Measurements from ENCODE around the gene NR2F1-AS1. TPM values are rescaled to one million over a fixed set of nuclear protein-coding genes. Genes with fewer than 3 reads are reported as not detected.

NR2F1-AS1 gene
- total RNA-seq, 1 experiment from 2014 or later, result not detected

GRCh38 chr5:93600409-93601070 lies 19.5 kb upstream of the NR2F1-AS1 start:
- Mint-ChIP-seq H3K27me3 (ENCODE audit: insufficient read depth, unreplicated experiment) (no peaks in the 10 kb centered on the region), H3K4me1 (ENCODE audit: low read depth, unreplicated experiment) (no peaks in the 10 kb centered on the region), H3K36me3 (ENCODE audit: insufficient read depth, unreplicated experiment) (no peaks in the 10 kb centered on the region), H3K4me3 (ENCODE audit: unreplicated experiment) (no peak overlapping the region), H3K27ac (ENCODE audit: unreplicated experiment) (no peak overlapping the region), H3K9me3 (ENCODE audit: unreplicated experiment) (no peaks in the 10 kb centered on the region)
- BruUV-seq (replicated peaks), result no TSS peak
- H3K36me3 ChIP-seq (ENCODE audit: control insufficient read depth, insufficient read depth, low read length), result no peaks in the 10 kb centered on the region
- no peak for DNase-seq
- H3K4me1 ChIP-seq, result no peaks in the 10 kb centered on the region
- ChIA-PET POLR2A (no interaction called here), CTCF (interaction anchor here (0.9 kb wide), 1 partner anchor 201 kb away, joined by 3 read pairs; no protein-coding TSS in a partner anchor)
- no peak for TF ChIP-seq CTCF (IDR thresholded peaks at IDR 0.05; ENCODE audit: insufficient read depth in 1 of 2, low read depth in 1 of 2, low read length in 1 of 2, severe bottlenecking in 1 of 2, unreplicated experiment in 1 of 2)
- no peaks in the 10 kb centered on the region for H3K27me3 ChIP-seq (replicated peaks; ENCODE audit: control insufficient read depth, insufficient read depth, low read length)
- H3K9me3 ChIP-seq, result no peaks in the 10 kb centered on the region
- intact Hi-C loops (cut with micrococcal nuclease; ENCODE audit: unreplicated experiment), result no loop called here
- H3K4me3 ChIP-seq (ENCODE audit: low read depth, low read length), result no peak overlapping the region

GRCh38 chr5:93599399-93600120 lies 18.5 kb upstream of the NR2F1-AS1 start:
- BruUV-seq (replicated peaks), result no TSS peak
- ChIA-PET CTCF (no interaction called here), POLR2A (no interaction called here)
- H3K4me1 Mint-ChIP-seq (ENCODE audit: low read depth, unreplicated experiment), result no peaks in the 10 kb centered on the region
- H3K36me3 Mint-ChIP-seq (ENCODE audit: insufficient read depth, unreplicated experiment), result no peaks in the 10 kb centered on the region
- no peak overlapping the region for H3K4me3 Mint-ChIP-seq (ENCODE audit: unreplicated experiment)
- no peaks in the 10 kb centered on the region for H3K27me3 ChIP-seq (replicated peaks; ENCODE audit: control insufficient read depth, insufficient read depth, low read length)
- no peak overlapping the region for H3K27ac Mint-ChIP-seq (ENCODE audit: unreplicated experiment)
- no peak for TF ChIP-seq CTCF (IDR thresholded peaks at IDR 0.05; ENCODE audit: insufficient read depth in 1 of 2, low read depth in 1 of 2, low read length in 1 of 2, severe bottlenecking in 1 of 2, unreplicated experiment in 1 of 2)
- no peaks in the 10 kb centered on the region for H3K9me3 ChIP-seq
- intact Hi-C loops (cut with micrococcal nuclease; ENCODE audit: unreplicated experiment), result no loop called here
- DNase-seq, result no peak
- H3K36me3 ChIP-seq (ENCODE audit: control insufficient read depth, insufficient read depth, low read length), result no peaks in the 10 kb centered on the region
- no peak overlapping the region for H3K4me3 ChIP-seq (ENCODE audit: low read depth, low read length)
- H3K4me1 ChIP-seq, result no peaks in the 10 kb centered on the region
- no peaks in the 10 kb centered on the region for H3K9me3 Mint-ChIP-seq (ENCODE audit: unreplicated experiment)
- H3K27me3 Mint-ChIP-seq (ENCODE audit: insufficient read depth, unreplicated experiment), result no peaks in the 10 kb centered on the region

- H3K27me3 ChIP-seq (replicated peaks; ENCODE audit: control insufficient read depth, insufficient read depth, low read length), result no peaks in the 10 kb centered on the region
- H3K9me3 ChIP-seq, result no peaks in the 10 kb centered on the region
- POLR2A ChIA-PET, result no interaction called here
- H3K36me3 ChIP-seq (ENCODE audit: control insufficient read depth, insufficient read depth, low read length), result no peaks in the 10 kb centered on the region
- DNase-seq, result no peak
- H3K4me1 ChIP-seq, result no peaks in the 10 kb centered on the region
- Mint-ChIP-seq H3K4me3 (ENCODE audit: unreplicated experiment) (no peak overlapping the region), H3K27me3 (ENCODE audit: insufficient read depth, unreplicated experiment) (no peaks in the 10 kb centered on the region), H3K36me3 (ENCODE audit: insufficient read depth, unreplicated experiment) (no peaks in the 10 kb centered on the region), H3K4me1 (ENCODE audit: low read depth, unreplicated experiment) (no peaks in the 10 kb centered on the region), H3K27ac (ENCODE audit: unreplicated experiment) (no peak overlapping the region), H3K9me3 (ENCODE audit: unreplicated experiment) (no peaks in the 10 kb centered on the region)
- intact Hi-C loops (cut with micrococcal nuclease; ENCODE audit: unreplicated experiment), result no loop called here
- no TSS peak for BruUV-seq (replicated peaks)
- TF ChIP-seq CTCF (IDR thresholded peaks at IDR 0.05; ENCODE audit: insufficient read depth in 1 of 2, low read depth in 1 of 2, low read length in 1 of 2, severe bottlenecking in 1 of 2, unreplicated experiment in 1 of 2), result no peak
- no peak overlapping the region for H3K4me3 ChIP-seq (ENCODE audit: low read depth, low read length)
- CTCF ChIA-PET, result no interaction called here
Measured at GRCh38 chr5:93599001-93599379, 18.0 kb upstream of the NR2F1-AS1 start.

All from Caco-2 (cell line).